Measurements from ENCODE around the gene TMEM250.

The TMEM250 gene

DNA sequence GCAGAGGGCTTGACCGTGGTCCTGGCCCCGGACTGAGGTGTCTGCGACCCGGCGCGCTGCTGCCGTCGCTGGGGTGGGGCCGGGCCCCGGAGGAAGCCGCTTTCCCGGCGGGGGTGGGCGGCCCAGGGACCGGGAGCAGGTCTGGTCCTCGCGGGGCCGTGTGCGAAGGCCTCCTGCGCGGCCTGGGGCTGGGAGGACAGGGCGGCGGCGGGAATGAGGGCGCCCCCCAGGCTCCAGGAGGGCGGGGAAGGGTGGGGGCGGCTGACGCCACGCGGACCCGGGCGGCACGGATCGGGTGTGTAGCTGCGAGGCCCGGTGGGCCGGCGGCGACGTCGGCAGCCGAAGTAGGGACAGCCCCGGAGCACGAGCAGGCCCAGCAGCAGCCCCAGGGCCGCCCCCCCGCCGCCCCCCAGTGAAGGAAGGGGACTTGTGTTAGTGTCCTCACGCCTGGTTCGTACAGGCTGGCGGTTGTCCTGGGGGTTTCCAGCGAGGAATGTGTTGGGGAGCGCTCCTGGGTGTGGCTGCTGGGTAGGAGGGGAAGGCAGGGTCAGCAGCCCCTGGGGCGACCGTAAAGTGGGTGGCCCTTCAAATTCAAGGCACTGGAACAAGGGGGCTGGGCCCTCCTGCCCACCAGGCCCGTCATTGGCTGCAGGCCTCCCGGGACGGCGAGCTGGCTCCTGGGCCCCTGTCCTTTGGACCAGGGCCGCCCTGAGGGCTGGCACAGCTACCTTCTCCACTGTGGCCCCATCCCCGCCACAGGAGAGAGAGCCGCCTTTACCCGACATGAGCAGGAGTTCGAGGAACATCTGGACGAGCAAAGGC, 597 bp upstream of the TMEM250 start:
- no peak overlapping the region for H3K27ac ChIP-seq (ENCODE audit: low read length)
- peaks cover 4% of the 10 kb centered on the region for H3K4me1 ChIP-seq (ENCODE audit: control insufficient read depth, insufficient read depth, low read length)
- no peaks in the 10 kb centered on the region for H3K9me3 ChIP-seq (ENCODE audit: control insufficient read depth, insufficient read depth, low read length)
- H3K27me3 ChIP-seq (ENCODE audit: control insufficient read depth, insufficient read depth, low read length) = no peaks in the 10 kb centered on the region
- DNase-seq (ENCODE audit: low read depth, low spot score) = no peak
- H3K4me3 ChIP-seq (ENCODE audit: low read length) = peak overlapping the region; percentile 59
- WGBS (ENCODE audit: insufficient coverage, insufficient read length) = no CpG with 5 or more reads among the region's 64 CpGs
- peaks cover 6% of the 10 kb centered on the region for H3K36me3 ChIP-seq (ENCODE audit: control insufficient read depth, insufficient read depth, low read length)

DNA sequence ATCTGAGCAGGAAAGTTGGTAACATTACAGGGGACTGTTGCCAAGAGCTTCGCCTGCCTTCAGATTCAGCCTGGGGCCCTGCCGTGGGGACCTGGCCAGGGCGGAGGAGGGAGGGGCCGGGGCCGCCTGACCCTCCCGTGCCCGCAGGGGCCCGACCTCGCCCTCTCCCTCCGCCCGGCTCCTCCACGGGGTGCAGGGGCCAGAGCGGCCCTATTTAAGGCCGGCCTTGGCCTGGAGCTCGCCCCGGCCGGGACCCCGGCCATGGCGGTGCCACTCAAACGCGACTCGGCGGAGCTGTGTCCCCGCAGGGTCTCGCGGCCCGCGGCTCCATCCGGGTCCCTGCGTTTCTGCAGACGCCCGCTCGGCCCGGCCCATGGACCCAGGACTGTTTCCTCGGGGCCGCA, 757 bp downstream of the TMEM250 start:
- peak overlapping the region; percentile 59; the same call in 1 of the 2 replicates for H3K4me3 ChIP-seq (ENCODE audit: low read length)
- H3K9me3 ChIP-seq (ENCODE audit: control insufficient read depth, insufficient read depth, low read length) = no peaks in the 10 kb centered on the region
- no peak overlapping the region for H3K27ac ChIP-seq (ENCODE audit: low read length)
- no peaks in the 10 kb centered on the region for H3K27me3 ChIP-seq (ENCODE audit: control insufficient read depth, insufficient read depth, low read length)
- H3K36me3 ChIP-seq (ENCODE audit: control insufficient read depth, insufficient read depth, low read length) = peaks cover 6% of the 10 kb centered on the region
- WGBS (ENCODE audit: insufficient coverage, insufficient read length) = no CpG with 5 or more reads among the region's 36 CpGs
- H3K4me1 ChIP-seq (ENCODE audit: control insufficient read depth, insufficient read depth, low read length) = peaks cover 4% of the 10 kb centered on the region
- no peak for DNase-seq (ENCODE audit: low read depth, low spot score)

DNA sequence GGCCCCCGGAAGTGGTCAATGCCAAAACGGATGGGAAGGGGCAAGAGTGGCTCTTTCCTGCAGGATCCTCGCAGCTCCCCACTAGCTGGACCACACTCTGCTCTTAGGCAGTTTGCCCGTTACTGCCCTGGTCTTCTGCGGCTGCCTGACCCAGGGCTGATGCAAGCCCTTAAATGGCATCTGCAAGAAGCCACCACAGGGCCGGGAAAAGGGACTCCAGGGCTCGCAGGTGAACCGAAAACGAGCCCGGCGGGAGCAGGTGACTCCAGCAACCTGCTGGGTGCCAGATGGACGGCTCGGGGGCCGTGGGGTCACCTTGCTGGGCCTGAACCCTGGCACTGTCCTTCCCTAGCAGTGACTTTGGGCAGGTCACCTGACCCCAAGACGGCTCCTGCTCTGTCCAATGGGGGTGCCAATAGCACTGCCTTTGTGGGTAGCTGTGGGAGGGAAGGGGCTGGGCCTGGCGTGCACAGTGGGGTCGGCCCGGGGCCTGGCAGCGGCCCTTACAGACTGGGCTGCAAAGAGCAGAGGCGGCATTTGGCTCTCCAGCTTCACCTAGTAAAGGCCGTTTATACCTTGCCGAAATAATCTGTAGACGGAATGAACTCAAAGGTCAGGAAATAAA, 1.3 kb downstream of the TMEM250 start:
- DNase-seq (ENCODE audit: low read depth, low spot score) = no peak
- H3K36me3 ChIP-seq (ENCODE audit: control insufficient read depth, insufficient read depth, low read length) = peaks cover 6% of the 10 kb centered on the region
- no peaks in the 10 kb centered on the region for H3K9me3 ChIP-seq (ENCODE audit: control insufficient read depth, insufficient read depth, low read length)
- no peaks in the 10 kb centered on the region for H3K27me3 ChIP-seq (ENCODE audit: control insufficient read depth, insufficient read depth, low read length)
- no CpG with 5 or more reads among the region's 23 CpGs for WGBS (ENCODE audit: insufficient coverage, insufficient read length)
- H3K4me3 ChIP-seq (ENCODE audit: low read length) = peak overlapping the region; percentile 59; the same call in 1 of the 2 replicates
- no peak overlapping the region for H3K27ac ChIP-seq (ENCODE audit: low read length)
- peaks cover 4% of the 10 kb centered on the region for H3K4me1 ChIP-seq (ENCODE audit: control insufficient read depth, insufficient read depth, low read length)

DNA sequence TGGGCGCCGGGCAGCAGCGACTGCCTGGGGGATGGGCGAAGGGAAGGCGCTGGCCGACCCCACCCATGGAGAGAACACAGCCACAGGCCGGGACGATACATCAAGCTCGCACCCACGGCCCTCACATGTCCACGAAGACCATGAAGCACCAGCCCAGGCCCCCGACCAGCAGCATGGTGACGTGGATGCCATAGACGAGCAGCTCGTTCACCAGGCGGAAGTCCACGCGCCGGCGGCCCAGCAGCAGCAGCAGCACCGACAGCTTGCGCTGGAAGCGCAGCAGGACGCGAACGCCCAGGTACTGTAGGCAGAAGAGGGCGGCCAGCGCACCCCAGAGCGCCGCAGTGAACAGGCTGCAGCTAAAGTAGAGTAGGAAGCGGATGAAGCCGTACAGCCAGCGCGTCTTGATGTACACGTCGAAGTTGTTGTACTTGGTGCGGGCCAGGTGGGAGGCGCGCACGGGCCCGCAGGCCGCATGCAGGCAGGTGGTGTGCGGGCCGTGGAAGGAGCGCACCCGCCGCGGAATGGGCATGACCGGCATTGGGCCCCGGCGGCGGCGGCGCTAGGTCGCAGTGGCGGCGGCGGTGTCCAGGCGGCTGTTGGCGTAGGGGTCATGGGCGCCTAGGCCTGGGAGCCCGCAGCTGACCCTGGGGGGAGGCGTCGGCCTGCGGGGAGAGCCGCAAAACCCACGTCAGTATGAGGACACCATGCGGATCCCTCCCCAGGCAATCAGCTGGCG, 2.1 kb downstream of the TMEM250 start:
- Histone ChIP-seq H3K4me1 (ENCODE audit: control insufficient read depth, insufficient read depth, low read length) (peaks cover 4% of the 10 kb centered on the region), H3K36me3 (ENCODE audit: control insufficient read depth, insufficient read depth, low read length) (peaks cover 6% of the 10 kb centered on the region), H3K9me3 (ENCODE audit: control insufficient read depth, insufficient read depth, low read length) (no peaks in the 10 kb centered on the region), H3K27ac (ENCODE audit: low read length) (no peak overlapping the region), H3K27me3 (ENCODE audit: control insufficient read depth, insufficient read depth, low read length) (no peaks in the 10 kb centered on the region), H3K4me3 (ENCODE audit: low read length) (no peak overlapping the region)
- WGBS (ENCODE audit: insufficient coverage, insufficient read length) = no CpG with 5 or more reads among the region's 69 CpGs
- DNase-seq (ENCODE audit: low read depth, low spot score) = no peak

DNA sequence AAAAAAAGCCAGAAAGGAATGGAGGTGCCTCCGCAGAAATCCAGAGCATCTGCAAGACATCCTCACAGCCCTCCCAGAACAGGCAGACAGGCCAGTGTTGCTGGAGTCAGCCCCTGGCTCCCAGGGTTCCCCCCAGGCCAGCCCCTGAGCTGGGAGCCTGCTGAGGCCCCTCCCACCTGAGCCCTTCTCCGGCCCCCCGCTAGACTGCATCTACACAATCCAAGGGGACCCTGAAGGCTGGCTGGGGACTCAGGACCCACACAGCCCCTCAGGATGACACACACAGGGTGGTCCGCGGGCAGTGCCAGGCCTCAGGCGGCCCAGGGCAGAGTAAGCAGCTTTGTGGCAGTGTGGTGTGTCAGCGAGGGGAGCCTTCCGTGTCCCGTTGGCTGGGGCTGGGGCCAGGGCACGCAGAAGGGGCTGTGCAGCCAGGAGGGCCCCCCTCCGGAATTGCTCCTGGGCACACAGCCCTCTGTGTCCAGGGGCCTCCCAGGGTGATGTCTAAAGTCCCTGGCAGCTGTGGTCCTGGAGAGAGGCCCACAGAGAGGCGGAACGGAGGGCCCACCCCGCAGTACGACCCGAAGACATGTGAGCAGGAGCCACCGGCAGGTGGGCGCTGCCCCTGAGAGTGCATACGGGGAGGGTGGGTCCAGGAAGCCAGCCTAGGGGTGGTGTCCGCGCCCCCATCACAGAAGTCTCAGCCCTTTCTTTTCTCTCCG, 2.9 kb downstream of the TMEM250 start:
- whole genome bisulfite sequencing (ENCODE audit: insufficient coverage, insufficient read length) = no CpG with 5 or more reads among the region's 22 CpGs

DNA sequence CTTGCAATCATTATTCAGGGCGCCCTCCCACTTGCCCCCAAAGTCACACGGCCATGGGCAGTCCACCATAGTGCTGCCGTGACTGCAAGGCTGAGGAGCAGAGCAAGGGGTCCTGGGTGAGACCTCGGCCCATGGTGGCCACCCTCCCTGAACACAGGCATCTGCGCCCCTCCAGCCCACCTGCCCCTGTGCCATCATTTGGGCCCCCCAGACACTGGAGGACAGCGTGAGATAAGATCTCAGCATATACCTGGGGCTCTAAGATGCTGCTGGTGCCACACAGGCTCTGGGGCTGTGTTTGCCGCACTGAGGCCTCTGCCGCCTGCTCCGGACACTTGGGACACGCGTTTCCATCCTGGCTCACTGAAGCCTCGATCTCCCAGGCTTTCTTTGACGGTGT, 3.5 kb downstream of the TMEM250 start:
- Histone ChIP-seq H3K4me1 (ENCODE audit: control insufficient read depth, insufficient read depth, low read length) (peaks cover 9% of the 10 kb centered on the region), H3K4me3 (ENCODE audit: low read length) (no peak overlapping the region)
- WGBS (ENCODE audit: insufficient coverage, insufficient read length) = no CpG with 5 or more reads among the region's 13 CpGs

More for the DNA sequence above, 2.9 kb downstream of the TMEM250 start:
- Histone ChIP-seq H3K27ac (ENCODE audit: low read length) (no peak overlapping the region), H3K27me3 (ENCODE audit: control insufficient read depth, insufficient read depth, low read length) (no peaks in the 10 kb centered on the region), H3K4me3 (ENCODE audit: low read length) (no peak overlapping the region), H3K9me3 (ENCODE audit: control insufficient read depth, insufficient read depth, low read length) (no peaks in the 10 kb centered on the region), H3K36me3 (ENCODE audit: control insufficient read depth, insufficient read depth, low read length) (peaks cover 6% of the 10 kb centered on the region), H3K4me1 (ENCODE audit: control insufficient read depth, insufficient read depth, low read length) (peaks cover 5% of the 10 kb centered on the region)
- no peak for DNase-seq (ENCODE audit: low read depth, low spot score)

DNA sequence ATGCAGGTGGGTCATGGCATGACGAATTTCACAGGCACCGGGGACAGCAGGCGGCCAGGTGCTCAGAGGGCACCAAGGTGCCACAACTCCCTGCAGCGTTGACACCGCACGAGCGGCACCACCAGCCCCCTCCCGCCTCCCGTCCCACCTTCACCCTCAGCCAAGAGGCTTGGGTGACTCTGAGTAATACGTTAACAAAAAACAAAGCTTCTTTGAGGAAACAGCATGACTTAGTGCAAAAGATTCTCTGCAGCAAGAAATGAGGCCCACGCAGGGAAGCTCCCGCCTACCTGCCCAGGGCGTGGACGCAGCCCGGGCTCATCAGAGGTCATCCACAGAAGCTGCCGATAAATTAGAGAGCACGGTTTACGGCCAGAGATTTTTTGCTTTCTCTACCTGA, 4.1 kb downstream of the TMEM250 start:
- Histone ChIP-seq H3K4me3 (ENCODE audit: low read length) (no peak overlapping the region), H3K27ac (ENCODE audit: low read length) (no peak overlapping the region), H3K4me1 (ENCODE audit: control insufficient read depth, insufficient read depth, low read length) (peaks cover 11% of the 10 kb centered on the region), H3K9me3 (ENCODE audit: control insufficient read depth, insufficient read depth, low read length) (no peaks in the 10 kb centered on the region), H3K36me3 (ENCODE audit: control insufficient read depth, insufficient read depth, low read length) (peaks cover 6% of the 10 kb centered on the region), H3K27me3 (ENCODE audit: control insufficient read depth, insufficient read depth, low read length) (no peaks in the 10 kb centered on the region)
- WGBS (ENCODE audit: insufficient coverage, insufficient read length) = no CpG with 5 or more reads among the region's 18 CpGs
- no peak for DNase-seq (ENCODE audit: low read depth, low spot score)

More for the DNA sequence above, 3.5 kb downstream of the TMEM250 start:
- DNase-seq (ENCODE audit: low read depth, low spot score) = no peak
- Histone ChIP-seq H3K9me3 (ENCODE audit: control insufficient read depth, insufficient read depth, low read length) (no peaks in the 10 kb centered on the region), H3K36me3 (ENCODE audit: control insufficient read depth, insufficient read depth, low read length) (peaks cover 6% of the 10 kb centered on the region), H3K27ac (ENCODE audit: low read length) (no peak overlapping the region), H3K27me3 (ENCODE audit: control insufficient read depth, insufficient read depth, low read length) (no peaks in the 10 kb centered on the region)

DNA sequence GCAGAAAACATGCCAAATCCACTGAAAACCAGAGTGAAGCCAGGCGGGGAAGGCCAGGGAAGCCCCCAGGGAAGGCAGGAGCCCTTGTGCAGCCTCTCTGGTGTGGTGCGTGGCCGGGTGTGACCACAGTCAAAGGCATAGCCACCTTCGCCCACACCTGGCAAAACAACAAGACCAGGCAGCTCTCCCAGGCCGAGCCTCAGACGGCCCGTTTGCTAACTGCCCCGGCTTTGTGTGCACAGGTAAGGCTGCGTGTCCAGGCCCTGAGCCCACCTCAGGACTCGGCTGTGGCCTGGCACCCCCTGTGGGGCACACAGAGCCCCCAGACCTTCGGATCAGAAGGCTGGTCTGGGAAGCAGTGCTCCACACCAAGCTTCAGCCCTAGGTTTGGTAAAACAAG, 6.1 kb downstream of the TMEM250 start:
- DNase-seq (ENCODE audit: low read depth, low spot score) = no peak
- no peak overlapping the region for H3K4me3 ChIP-seq (ENCODE audit: low read length)
- peaks cover 6% of the 10 kb centered on the region for H3K36me3 ChIP-seq (ENCODE audit: control insufficient read depth, insufficient read depth, low read length)
- H3K27ac ChIP-seq (ENCODE audit: low read length) = no peak overlapping the region
- peaks cover 14% of the 10 kb centered on the region for H3K4me1 ChIP-seq (ENCODE audit: control insufficient read depth, insufficient read depth, low read length)
- WGBS (ENCODE audit: insufficient coverage, insufficient read length) = no CpG with 5 or more reads among the region's 11 CpGs
- H3K27me3 ChIP-seq (ENCODE audit: control insufficient read depth, insufficient read depth, low read length) = no peaks in the 10 kb centered on the region
- no peaks in the 10 kb centered on the region for H3K9me3 ChIP-seq (ENCODE audit: control insufficient read depth, insufficient read depth, low read length)

DNA sequence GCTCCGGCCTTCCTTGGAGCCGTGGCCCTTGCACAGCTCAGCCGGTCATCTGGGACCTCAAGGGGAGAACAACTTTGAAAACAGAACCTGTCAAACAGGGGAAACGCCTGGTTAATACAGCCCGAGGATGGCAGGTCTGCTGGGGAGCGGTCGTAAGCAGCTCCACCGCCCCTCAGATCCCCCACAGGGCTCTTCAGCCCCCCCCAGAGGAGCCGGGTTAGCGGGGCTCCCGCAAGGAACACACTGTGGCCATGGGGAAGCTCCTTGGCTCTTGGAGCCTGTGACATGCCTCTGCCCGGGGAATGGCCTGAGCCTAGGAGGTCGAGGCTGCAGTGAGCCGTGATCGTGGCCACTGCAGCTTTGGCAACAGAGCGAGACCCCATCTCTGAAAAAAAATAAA, 6.8 kb downstream of the TMEM250 start:
- WGBS (ENCODE audit: insufficient coverage, insufficient read length) = no CpG with 5 or more reads among the region's 16 CpGs
- Histone ChIP-seq H3K9me3 (ENCODE audit: control insufficient read depth, insufficient read depth, low read length) (no peaks in the 10 kb centered on the region), H3K4me3 (ENCODE audit: low read length) (no peak overlapping the region), H3K36me3 (ENCODE audit: control insufficient read depth, insufficient read depth, low read length) (peaks cover 6% of the 10 kb centered on the region), H3K27me3 (ENCODE audit: control insufficient read depth, insufficient read depth, low read length) (no peaks in the 10 kb centered on the region), H3K4me1 (ENCODE audit: control insufficient read depth, insufficient read depth, low read length) (peaks cover 14% of the 10 kb centered on the region), H3K27ac (ENCODE audit: low read length) (no peak overlapping the region)
- no peak for DNase-seq (ENCODE audit: low read depth, low spot score)

DNA sequence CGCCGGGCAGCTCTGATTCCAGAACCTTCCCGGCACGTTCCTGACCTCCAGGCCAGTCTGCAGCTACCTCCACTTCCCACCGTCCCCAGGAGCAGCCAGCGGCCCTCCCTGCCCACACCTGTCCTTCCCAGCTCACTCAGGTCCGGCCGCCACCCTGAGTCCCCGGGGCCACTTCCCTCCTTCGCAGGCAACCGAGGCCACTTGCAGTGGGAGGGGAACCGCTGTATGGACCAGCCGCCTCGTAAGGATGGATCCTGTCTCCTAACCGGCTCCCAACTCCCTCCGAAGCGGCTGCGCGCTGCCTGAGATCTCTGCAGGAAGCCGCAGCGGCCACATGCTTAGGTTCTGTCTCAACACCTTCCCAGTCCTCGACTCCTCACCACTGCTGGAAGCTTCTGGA, 7.5 kb downstream of the TMEM250 start:
- H3K36me3 ChIP-seq (ENCODE audit: control insufficient read depth, insufficient read depth, low read length) = peaks cover under 1% of the 10 kb centered on the region; the same call in 1 of the 2 replicates
- H3K4me1 ChIP-seq (ENCODE audit: control insufficient read depth, insufficient read depth, low read length) = peaks cover 13% of the 10 kb centered on the region
- no peak overlapping the region for H3K27ac ChIP-seq (ENCODE audit: low read length)
- no peaks in the 10 kb centered on the region for H3K9me3 ChIP-seq (ENCODE audit: control insufficient read depth, insufficient read depth, low read length)
- no peak for DNase-seq (ENCODE audit: low read depth, low spot score)
- no peaks in the 10 kb centered on the region for H3K27me3 ChIP-seq (ENCODE audit: control insufficient read depth, insufficient read depth, low read length)
- no CpG with 5 or more reads among the region's 22 CpGs for WGBS (ENCODE audit: insufficient coverage, insufficient read length)
- H3K4me3 ChIP-seq (ENCODE audit: low read length) = no peak overlapping the region

All from iPS DF 6.9 (cell line).